ENCODE results near the gene DENND6A.

DENND6A gene

GRCh38 chr3:57670543-57670942 is 22.3 kb downstream of the DENND6A start:
- DNase-seq (ENCODE audit: low read depth, low spot score), result no peak
- in situ Hi-C loops (cut with HindIII; ENCODE audit: low sequenced_read_pairs), result no loop called here
- TF ChIP-seq CTCF (IDR thresholded peaks at IDR 0.05; ENCODE audit: low read depth, low read length), result no peak
- H3K4me3 ChIP-seq (ENCODE audit: low read depth, low read length), result no peak overlapping the region

GRCh38 chr3:57661404-57661803 is 31.5 kb downstream of the DENND6A start:
- no peak for DNase-seq (ENCODE audit: low read depth, low spot score)
- in situ Hi-C loops (cut with HindIII; ENCODE audit: low sequenced_read_pairs), result no loop called here

GRCh38 chr3:57659806-57660439 is 33.0 kb downstream of the DENND6A start:
- H3K4me3 ChIP-seq (ENCODE audit: low read depth, low read length), result no peak overlapping the region
- in situ Hi-C loops (cut with HindIII; ENCODE audit: low sequenced_read_pairs), result no loop called here
- DNase-seq (ENCODE audit: low read depth, low spot score), result no peak
- TF ChIP-seq CTCF (IDR thresholded peaks at IDR 0.05; ENCODE audit: low read depth, low read length), result no peak

More at GRCh38 chr3:57661404-57661803, 31.5 kb downstream of the DENND6A start:
- no peak for TF ChIP-seq CTCF (IDR thresholded peaks at IDR 0.05; ENCODE audit: low read depth, low read length)
- H3K4me3 ChIP-seq (ENCODE audit: low read depth, low read length), result no peak overlapping the region

- no peak overlapping the region for H3K4me3 ChIP-seq (ENCODE audit: low read depth, low read length)
- in situ Hi-C loops (cut with HindIII; ENCODE audit: low sequenced_read_pairs), result no loop called here
- DNase-seq (ENCODE audit: low read depth, low spot score), result no peak
- TF ChIP-seq CTCF (IDR thresholded peaks at IDR 0.05; ENCODE audit: low read depth, low read length), result no peak
These were observed 33.7 kb downstream of the DENND6A start for GRCh38 chr3:57659004-57659673.

- in situ Hi-C loops (cut with HindIII; ENCODE audit: low sequenced_read_pairs), result no loop called here
- DNase-seq (ENCODE audit: low read depth, low spot score), result no peak
- no peak overlapping the region for H3K4me3 ChIP-seq (ENCODE audit: low read depth, low read length)
- TF ChIP-seq CTCF (IDR thresholded peaks at IDR 0.05; ENCODE audit: low read depth, low read length), result no peak
These were observed 34.3 kb downstream of the DENND6A start for GRCh38 chr3:57658536-57658935.

- TF ChIP-seq CTCF (IDR thresholded peaks at IDR 0.05; ENCODE audit: low read depth, low read length), result no peak
- DNase-seq (ENCODE audit: low read depth, low spot score), result no peak
- no peak overlapping the region for H3K4me3 ChIP-seq (ENCODE audit: low read depth, low read length)
- in situ Hi-C loops (cut with HindIII; ENCODE audit: low sequenced_read_pairs), result no loop called here
These were observed 37.1 kb downstream of the DENND6A start for GRCh38 chr3:57655727-57656126.
